GF-D8 (cell line): Measurements from ENCODE around the gene SNX15.
"Not testable (repeated sequence)": the region's sequence is repeated elsewhere in the genome, so short reads cannot be mapped to it uniquely, and the experiment has no call there.

Source experiments
- DNase-seq: peaks from one replicate; lab custom pipeline; 2025; lab: John Stamatoyannopoulos, UW

SNX15 gene

GRCh38 chr11:65016705-65017104, 10.5 kb upstream of the SNX15 start:
- no peak for DNase-seq

DNA sequence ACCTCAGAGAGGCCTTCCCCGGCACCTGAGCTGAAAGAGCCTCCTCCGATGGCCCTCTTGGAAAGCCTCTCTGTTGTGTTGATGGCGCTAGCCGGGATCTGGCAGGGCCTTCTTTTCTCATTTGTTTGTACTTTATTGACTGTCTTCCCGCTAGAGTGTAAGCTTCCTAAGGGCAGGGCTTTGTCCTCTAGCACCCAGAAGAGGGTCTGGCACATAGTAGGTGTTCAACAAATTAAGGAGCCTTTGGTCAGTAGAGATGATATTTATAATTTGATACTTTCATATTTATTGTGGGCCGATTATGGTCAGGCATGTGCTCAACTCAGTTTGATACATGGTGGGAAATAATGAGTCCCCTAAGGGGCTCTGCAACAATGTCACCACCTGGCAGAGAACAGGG, 9.3 kb upstream of the SNX15 start:
- no peak for DNase-seq

DNA sequence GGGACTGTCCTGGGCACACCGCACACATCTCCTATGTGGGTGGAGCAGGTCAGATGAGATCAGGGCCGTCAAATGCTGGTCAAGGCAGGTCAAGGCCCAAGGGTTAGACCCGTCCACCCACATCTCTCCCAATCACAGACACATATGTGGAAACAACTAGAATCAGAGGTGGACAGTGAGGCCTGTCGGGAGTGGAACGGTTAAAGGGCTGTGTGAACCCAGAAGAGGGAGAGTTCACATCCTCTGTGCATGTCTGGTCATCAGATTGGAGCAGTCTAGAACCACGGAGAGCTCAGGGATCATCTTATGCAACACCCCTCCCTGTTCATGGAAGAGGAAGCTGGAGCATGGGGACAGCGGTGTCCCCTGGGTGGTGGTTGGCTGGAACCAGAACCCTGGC, 7.4 kb upstream of the SNX15 start:
- no peak for DNase-seq

DNA sequence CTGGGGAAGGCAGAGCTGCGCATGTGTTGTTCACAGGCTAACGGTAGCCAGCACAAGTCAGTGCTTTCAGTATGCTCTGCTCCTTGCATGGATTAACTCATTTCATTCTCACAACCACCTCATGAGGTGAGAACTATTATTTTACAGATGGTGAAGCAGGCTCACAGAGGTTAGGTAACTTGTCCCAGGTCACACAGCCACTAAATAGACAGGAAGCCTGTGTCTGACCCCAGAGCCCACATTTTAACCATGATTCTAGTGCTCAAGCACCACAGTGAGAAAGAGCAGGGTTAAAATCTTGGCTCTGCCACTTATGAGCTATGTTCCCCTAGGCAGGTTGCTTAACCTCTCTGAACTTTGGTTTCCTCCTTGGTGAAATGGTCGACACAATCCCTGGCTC, 6.2 kb upstream of the SNX15 start:
- no peak for DNase-seq

GRCh38 chr11:65021509-65021908, 5.7 kb upstream of the SNX15 start:
- no peak for DNase-seq

DNA sequence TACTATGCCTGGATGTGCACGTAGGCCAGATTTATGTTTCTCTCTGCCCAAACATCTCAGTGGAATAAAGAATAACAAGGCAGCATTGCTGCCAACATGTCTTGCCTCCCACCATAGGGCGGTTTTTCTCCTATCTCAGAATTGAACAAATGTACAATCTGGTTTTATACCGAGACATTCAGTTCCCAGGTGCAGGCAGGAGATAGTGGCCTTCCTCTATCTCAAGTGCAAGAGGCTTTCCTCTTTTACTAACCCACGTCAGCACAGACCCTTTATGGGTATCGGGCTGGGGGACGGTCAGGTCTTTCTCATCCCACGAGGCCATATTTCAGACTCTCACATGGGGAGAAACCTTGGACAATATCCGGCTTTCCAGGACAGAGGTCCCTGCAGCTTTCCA, 3.7 kb upstream of the SNX15 start:
- not testable (repeated sequence) for DNase-seq

DNA sequence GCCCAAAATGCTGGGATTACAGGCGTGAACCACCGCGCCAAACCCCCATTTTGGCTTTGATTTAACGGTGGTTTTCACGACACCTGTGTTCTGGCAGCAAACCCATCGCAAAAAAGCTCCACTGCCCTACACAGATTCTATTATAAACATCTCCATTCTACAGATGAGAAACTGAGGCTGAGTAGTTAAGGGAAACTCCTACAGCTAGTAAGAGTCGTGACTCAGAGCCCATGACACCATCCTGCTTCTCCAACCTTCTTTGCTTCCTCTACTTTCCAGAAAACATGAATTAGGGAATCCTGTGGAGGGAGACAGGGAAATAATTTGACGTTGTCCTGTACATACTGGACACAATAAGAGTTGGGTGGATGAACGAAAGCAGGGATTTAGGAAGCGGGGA, 429 bp upstream of the SNX15 start:
- DNase-seq: no peak

DNA sequence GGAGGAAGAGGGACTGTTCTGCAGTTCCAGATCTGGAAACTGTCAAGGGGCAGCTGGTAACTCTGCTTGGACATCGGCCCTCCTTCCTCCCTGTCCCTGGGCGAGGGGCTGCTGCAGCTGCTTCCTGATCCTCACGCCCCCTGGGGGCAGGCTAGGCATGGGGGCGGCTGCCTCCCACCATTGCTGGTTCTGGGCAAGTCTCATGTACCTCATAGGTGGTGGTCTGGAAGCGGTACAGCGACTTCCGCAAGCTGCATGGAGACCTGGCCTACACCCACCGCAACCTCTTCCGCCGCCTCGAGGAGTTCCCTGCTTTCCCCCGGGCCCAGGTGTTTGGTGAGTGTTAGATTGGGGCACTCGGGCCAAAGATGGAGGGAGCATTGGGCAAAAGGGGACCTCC, 5.0 kb downstream of the SNX15 start:
- DNase-seq: no peak

DNA sequence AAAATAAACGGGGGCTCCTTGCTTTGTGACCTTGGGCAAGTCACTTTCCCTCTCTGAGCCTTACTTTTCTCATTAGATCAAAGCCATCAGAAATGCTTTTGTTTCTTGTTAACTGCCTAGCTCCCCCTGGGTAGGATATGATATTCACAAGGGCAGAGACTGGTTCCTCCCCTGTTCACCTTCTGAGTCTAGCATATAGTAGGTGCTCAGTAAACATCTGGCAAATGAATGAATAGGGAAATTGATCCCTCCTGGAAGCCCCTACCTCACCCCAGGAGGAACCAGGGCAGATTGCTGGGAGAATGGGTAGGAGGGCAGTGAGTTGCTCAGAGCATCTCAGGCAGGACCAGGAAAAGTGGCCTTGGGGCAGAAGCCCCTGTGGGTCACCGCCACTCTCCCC, 7.2 kb downstream of the SNX15 start:
- DNase-seq: no peak

DNA sequence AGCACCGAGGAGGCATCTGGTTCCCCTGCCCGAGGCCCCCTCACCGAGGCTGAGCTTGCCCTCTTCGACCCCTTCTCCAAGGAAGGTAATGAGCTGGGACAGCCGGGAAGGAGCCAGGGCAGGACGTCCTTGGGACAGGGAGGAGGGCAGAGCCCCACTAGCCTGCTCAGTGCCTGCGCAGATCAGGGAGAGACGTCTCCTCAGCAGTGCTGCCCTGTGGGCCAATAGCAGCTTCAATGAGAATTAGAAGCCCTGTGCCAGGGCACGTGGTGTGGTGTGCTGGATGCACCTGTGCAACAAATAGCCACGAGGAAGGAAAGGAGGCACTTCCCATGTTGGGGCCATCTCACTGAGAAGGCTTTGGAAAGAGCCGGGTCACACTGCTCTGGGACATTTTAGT, 8.3 kb downstream of the SNX15 start:
- no peak for DNase-seq

GRCh38 chr11:65036931-65037330, 9.7 kb downstream of the SNX15 start:
- no peak for DNase-seq

DNA sequence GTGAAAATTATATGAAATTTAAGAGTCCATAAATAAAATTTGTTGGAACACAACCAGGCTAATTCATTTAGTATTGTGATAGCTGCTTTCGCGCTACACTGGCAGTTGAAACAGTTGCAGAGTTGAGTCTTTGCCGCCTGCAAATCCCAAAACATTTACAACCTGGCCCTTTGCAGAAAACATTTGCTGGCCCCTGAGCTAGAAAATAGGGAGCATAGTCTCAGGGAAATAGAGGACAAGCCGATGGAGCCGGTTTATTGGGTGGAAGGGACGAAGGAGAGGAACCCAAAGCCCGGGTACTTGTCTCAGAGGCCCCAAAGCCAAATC, 13.2 kb downstream of the SNX15 start:
- DNase-seq: no peak

DNA sequence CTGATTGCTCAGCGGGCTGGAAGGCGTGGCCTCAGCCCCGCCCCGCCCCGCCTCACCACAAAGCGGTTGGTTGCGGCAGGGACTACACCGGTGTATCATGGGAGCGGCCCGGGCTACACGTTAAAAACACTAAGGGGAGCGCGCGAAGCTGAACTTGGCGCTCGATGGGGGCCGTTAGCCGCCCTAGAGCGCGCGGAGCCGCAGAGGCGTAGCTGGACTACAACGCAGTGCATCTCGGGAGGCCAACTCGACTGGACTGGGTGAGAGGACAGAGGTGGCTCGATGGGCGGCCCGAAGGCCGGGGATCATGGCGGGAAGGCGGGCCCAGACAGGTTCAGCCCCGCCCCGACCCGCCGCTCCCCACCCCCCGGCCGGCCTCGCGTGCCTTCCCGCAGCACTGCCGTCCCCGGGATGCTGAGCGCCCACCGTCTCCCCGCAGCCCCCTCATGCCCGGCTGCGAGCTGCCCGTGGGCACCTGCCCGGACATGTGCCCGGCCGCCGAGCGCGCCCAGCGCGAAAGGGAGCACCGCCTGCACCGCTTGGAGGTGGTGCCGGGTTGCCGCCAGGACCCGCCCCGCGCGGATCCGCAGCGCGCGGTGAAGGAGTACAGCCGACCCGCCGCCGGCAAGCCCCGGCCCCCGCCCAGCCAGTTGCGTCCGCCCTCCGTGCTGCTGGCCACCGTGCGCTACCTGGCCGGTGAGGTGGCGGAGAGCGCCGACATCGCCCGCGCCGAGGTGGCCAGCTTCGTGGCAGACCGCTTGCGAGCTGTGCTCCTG, 13.8 kb downstream of the SNX15 start, which contains the start of gene SAC3D1:
SAC3D1 (plus strand) TSS at position 364 of the 776 bp plus-strand sequence; CDS start at position 447, 83 bp downstream.
- DNase-seq: peak; percentile 89

DNA sequence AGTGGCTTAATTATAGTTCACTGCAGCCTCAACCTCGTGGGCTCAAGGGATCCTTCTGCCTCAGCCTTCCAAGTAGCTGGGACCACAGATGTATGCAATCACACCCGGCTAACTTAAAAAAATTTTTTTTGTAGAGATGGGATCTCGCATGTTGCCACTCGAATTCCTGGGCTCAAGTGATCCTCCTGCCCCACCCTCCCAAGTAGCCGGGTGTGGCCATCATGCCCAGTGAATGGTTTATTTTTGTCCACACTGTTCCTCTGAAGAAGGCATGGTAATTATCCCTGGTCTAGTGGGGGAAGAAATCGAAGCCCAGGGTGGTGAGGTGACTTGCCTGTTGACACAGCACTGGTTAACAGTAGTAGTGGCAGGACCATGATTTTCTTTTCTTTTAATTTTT, 15.7 kb downstream of the SNX15 start:
- DNase-seq: no peak

DNA sequence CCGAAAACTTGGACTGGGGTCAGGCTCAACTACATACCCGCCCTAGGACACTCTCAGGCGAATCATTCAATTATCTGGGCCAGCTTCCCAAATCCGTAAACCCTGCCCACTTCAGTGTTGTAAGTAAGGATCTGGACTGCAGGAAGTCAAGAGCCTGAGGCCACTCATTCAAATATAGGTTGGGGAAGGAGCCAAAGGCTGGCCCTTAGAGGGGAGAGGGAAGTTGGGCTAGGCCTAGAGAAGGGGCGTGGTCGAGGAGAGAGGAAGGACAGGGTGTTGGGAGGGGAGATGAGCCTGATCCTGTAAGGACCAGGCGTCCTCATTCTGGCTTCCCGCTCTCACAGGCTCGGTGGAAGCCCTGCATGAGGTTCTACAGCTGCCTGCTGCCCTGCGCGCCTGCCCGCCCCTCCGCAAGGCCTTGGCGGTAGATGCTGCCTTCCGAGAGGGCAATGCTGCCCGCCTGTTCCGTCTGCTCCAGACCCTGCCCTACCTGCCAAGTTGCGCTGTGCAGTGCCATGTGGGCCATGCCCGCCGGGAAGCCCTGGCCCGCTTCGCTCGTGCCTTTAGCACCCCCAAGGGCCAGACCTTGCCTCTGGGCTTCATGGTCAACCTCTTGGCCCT, 16.8 kb downstream of the SNX15 start:
- no peak for DNase-seq

DNA sequence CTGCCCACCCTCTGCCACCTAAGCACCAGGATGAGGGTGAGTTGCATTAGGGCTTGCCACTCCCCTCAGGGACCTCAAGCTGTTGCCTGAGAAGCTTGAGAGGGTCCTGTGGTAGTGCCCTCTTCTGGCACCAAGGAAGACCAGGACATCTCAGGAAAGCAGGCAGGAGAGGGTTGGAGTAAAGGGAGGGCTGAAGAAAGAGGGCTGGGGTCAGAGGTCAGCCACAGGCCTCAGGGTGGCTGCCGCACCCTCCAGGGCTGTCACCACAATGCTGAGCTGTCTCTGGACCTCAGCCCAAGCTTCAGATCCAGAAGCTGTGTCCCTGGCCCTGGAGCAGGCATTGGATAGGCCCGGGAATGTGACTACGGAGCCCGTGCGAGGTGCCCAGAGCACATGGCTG, 17.8 kb downstream of the SNX15 start:
- DNase-seq: no peak

DNA sequence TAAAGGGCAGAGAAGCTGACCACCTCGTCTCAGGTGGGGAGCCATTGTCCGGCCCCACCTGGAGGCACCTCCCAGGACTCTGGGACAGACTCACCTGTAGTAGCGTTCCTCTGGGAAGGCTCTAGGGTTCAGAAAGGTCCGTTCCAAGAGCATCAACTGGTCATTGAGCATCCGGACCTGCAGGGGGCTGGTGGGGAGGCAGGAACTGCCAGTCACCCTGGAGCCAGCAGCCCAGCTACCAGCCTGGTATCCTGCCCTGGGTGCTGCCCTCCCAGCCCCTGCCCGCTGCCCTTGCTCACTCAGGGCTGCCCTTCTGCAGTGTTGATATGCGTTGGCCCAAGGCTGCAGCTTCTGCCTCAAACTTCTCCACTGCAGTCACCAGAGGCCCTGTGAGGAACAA, 18.5 kb downstream of the SNX15 start:
- no peak for DNase-seq

DNA sequence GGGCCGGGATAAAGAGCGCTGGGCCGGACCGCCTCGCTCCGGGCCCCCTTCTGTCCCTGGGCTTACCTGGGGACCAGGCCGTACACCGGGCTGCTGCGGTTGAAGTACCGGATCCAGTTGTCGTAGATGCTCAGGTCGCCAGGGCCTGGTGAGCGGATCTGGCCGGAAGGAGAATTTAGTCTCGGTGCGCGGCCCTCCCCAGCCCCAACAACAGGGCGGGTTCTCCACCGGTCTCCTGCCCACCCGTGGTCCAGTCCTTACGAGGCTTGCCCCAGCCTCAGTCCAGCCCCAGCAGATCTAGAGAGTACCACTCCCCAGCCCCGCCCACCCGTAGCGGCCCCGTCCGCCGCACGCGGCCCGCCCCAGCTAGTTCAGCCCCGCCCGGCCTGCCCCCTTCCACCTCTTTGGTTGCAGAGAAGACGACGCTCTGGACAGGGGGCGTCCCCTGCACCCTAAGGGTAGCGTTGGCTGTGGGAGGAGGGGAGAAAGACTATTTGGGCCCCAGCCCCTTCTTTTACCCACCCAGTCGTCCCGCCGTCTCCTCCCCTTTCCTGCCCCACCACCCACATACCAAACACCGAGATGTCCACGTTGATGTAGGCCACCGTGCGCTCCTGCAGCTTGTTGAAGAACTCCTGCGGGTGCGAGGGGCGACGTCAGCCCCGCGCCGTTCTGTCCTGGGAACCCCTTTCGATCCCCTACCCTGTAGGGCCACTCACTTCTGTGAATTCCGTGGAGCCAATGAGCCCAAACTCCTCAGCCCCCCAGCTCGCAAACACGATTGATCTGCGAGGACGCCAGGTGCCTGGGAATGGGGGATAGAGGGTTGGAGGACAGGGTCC, 20.6 kb downstream of the SNX15 start:
- DNase-seq: no peak

DNA sequence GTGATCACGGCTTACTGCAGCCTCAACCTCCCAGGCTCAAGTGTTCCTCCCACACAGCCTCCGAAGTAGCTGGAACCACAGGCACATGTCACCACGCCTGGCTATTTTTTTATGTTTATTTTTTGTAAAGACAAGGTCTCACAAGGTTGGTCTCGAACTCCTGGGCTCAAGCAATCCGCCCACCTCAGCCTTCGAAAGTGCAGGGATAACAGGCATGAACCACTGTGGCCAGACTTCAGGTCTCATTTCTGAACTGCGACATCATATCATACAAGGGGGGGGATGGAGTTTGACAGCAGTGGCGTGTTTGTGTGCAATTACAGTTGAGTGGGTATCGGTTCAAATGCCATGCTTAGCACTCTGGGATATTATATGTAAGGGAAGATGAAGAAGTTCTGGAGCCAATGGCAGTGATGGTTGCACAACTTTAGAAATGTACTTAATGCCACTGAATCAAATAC, 24.2 kb downstream of the SNX15 start:
- DNase-seq: no peak

DNA sequence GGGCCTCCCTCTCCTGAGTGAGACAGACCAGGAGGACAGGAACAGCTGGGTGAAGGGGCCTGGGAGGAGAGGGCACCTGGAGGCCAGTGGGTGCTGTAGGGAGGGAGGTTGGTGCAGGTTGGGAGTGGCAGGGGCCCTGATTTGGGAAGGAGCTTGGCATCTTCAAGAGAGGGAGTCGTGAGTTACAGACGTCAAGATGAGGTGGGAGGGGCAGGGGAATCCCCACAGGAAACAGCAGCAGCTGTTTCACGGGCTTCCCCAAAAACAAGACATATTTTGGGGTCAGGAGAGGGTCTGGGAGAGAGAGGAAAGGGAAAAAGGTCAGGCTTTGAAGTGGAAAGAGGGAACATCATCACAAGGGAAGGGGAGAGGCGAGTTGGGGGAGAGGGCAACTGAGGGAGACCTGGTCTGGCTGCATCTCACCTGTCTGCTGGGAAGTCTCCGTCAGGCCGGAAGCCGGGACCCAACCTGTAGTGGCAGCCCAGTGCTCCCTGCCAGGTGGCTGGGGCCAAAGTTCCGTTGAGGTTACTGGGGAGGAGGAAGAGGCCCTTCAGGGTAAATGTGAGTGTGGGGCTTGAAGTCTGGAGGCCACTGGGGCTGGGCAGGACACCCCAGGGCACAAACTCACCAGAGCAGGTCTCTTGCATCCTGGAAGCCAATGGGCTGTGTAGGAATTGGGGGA, 26.7 kb downstream of the SNX15 start:
- no peak for DNase-seq

DNA sequence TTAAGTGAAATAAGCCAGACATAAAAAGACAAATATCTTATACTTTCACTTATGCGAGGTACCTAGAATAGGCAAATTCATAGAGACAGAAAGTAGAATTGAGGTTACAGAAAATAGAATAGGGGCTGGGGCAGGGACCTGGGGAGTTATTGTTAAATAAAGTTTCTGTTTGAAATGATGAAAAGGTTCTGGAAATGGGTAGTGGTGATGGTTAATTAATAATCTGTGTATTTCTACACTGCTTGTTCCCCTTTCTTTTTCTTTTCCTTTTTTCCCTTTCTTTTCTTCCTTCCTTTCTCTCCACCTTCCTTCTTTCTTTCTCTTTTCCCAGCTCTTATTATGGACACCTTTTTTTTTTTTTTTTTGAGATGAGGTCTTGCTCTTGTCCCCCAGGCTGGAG, 28.3 kb downstream of the SNX15 start:
- no peak for DNase-seq

DNA sequence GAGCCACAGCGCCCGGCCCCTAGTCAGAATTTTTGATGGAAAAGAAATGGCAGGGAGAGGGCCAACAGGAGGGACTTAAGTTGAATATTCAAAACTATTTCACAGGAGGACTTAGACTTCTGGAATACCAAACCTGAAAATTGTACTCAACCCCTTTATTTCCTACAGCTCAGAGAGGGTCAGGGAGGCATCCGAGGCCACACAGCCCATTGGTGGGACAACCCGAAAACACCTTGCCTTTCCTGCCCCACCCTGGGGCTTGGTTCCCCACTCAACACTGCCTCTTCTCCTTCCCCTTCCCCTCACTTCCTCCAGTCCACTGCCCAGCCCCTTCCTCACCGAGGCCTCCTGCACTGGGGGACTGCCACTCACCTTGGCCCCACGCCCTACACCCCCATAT, 29.8 kb downstream of the SNX15 start:
- DNase-seq: no peak
